HG03342 (cell line): ENCODE results near the gene C2CD4C.
"Not testable (repeated sequence)": the region's sequence is repeated elsewhere in the genome, so short reads cannot be mapped to it uniquely, and the experiment has no call there.

Experiments used
- ATAC-seq: cut with Tn5 transposase; IDR thresholded peaks from one replicate; pipeline ENCODE4 v1.9.1; 2021; ENCODE audit warnings: mild to moderate bottlenecking, moderate library complexity; ENCODE audit not compliant: unreplicated experiment

Gene C2CD4C

GRCh38 chr19:418761-419671 is 10.1 kb upstream of the C2CD4C start:
- no peak for ATAC-seq

GRCh38 chr19:416416-416815 is 7.5 kb upstream of the C2CD4C start:
- ATAC-seq, result no peak

GRCh38 chr19:415292-415691 is 6.3 kb upstream of the C2CD4C start:
- no peak for ATAC-seq

- no peak for ATAC-seq
Observed at GRCh38 chr19:413756-414420, 4.9 kb upstream of the C2CD4C start.

- no peak for ATAC-seq
Observed at GRCh38 chr19:412356-413355, 3.7 kb upstream of the C2CD4C start.

GRCh38 chr19:411723-412355 is 2.9 kb upstream of the C2CD4C start:
- no peak for ATAC-seq

- not testable (repeated sequence) for ATAC-seq
Observed at GRCh38 chr19:411121-411722, 2.3 kb upstream of the C2CD4C start.

GRCh38 chr19:410243-410781 is 1.4 kb upstream of the C2CD4C start:
- ATAC-seq, result no peak

GRCh38 chr19:409516-410242 is 732 bp upstream of the C2CD4C start:
- no peak for ATAC-seq

GRCh38 chr19:408441-408901 is 476 bp downstream of the C2CD4C start:
- no peak for ATAC-seq

- no peak for ATAC-seq
Observed at GRCh38 chr19:407511-408440, 1.2 kb downstream of the C2CD4C start.

GRCh38 chr19:406971-407510 is 1.9 kb downstream of the C2CD4C start:
- no peak for ATAC-seq

- ATAC-seq, result no peak
Observed at GRCh38 chr19:406135-406781, 2.7 kb downstream of the C2CD4C start.

GRCh38 chr19:405121-405965 is 3.6 kb downstream of the C2CD4C start:
- ATAC-seq, result no peak

- ATAC-seq, result no peak
Observed at GRCh38 chr19:403221-404027, 5.5 kb downstream of the C2CD4C start.
